Kidney (tissue), 14 donors: ENCODE data around the gene CDK14. TPM values are rescaled to one million over a fixed set of nuclear protein-coding genes. Genes with fewer than 3 reads are reported as not detected.

Experiments used
- DNase-seq, 5 donors: peaks; one replicate each; pipeline ENCODE4 v3.0.0-alpha.2; 2013 to 2020
- FAIRE-seq: peaks from 2 replicates; lab custom pipeline; 2012; peaks lifted over from hg19 to GRCh38; lab: Jason Lieb, UNC
- H3K27ac ChIP-seq, 2 donors: one replicate each; pipeline ENCODE4 v1.7.0; 2013; ENCODE audit warnings: low read depth in 2 of 2, low read length in 2 of 2, inconsistent platforms in 1 of 2
- H3K27me3 ChIP-seq: one replicate; pipeline ENCODE4 v1.7.1; 2013; ENCODE audit warnings: low read length, inconsistent platforms; ENCODE audit not compliant: control insufficient read depth, insufficient read depth
- H3K36me3 ChIP-seq, 3 donors: one replicate each; pipeline versions ENCODE4 v1.7.0 to v1.7.1; 2013; ENCODE audit warnings: low read length in 3 of 3, control low read depth in 1 of 3, inconsistent platforms in 1 of 3; ENCODE audit not compliant: insufficient read depth in 3 of 3, control insufficient read depth in 2 of 3
- H3K4me1 ChIP-seq, 3 donors: one replicate each; pipeline versions ENCODE4 v1.7.0 to v1.7.1; 2013; ENCODE audit warnings: low read length in 3 of 3, inconsistent platforms in 1 of 3, low read depth in 1 of 3; ENCODE audit not compliant: control insufficient read depth in 2 of 3, insufficient read depth in 2 of 3
- H3K4me3 ChIP-seq, 3 donors: one replicate each; pipeline versions ENCODE4 v1.7.0 to v1.8.1; 2013; ENCODE audit warnings: low read length in 3 of 3, control low read depth in 1 of 3, inconsistent platforms in 1 of 3
- H3K9ac ChIP-seq, 3 donors: one replicate each; pipeline versions ENCODE4 v1.7.0 to v1.7.1; 2013; ENCODE audit warnings: low read length in 3 of 3, control low read depth in 1 of 3, inconsistent platforms in 1 of 3
- H3K9me3 ChIP-seq, 3 donors: one replicate each; pipeline versions ENCODE4 v1.7.0 to v1.7.1; 2013; ENCODE audit warnings: low read length in 3 of 3, control low read depth in 1 of 3, inconsistent platforms in 1 of 3; ENCODE audit not compliant: control insufficient read depth in 2 of 3, insufficient read depth in 1 of 3
- CTCF ChIP-seq: IDR thresholded peaks from 3 replicates; pipeline ENCODE4 v1.5.1; 2012; ENCODE audit warnings: mild to moderate bottlenecking, moderate library complexity, borderline replicate concordance; ENCODE audit not compliant: insufficient read depth; ENCODE audit errors: extremely low read depth
- intact Hi-C: fragments of 100-400 bp; cut with DNase I; formaldehyde crosslinking; loops from one replicate; pipeline ENCODE4 v1.11.1; 2022
- polyA plus RNA-seq: library from polyadenylated mRNA; stranded (reverse); fragments of 350-450 nt; fragmentation: Illumina TruSeq; extraction: RNeasy Lipid Tissue Mini Kit (QIAGEN cat#74804); gene quantifications from one replicate; pipeline ENCODE4 v1.2.3, GENCODE V29; 2014; ENCODE audit warnings: low read depth, low replicate concordance; ENCODE audit not compliant: insufficient read depth
- total RNA-seq: library from RNA; stranded (reverse); fragmentation: NEBNext Ultra II Directional; extraction: Animal tissue kit (Norgen Biotek cat#: 25700); gene quantifications from one replicate; pipeline ENCODE4 v1.2.1, GENCODE V29; 2021
- donor health status: control.
- donor health status: control.
- donor health status: control.
- donor health status: control.
- donor health status: control.
- donor health status: DM: yes; HTN: yes; CAD: no.
- donor health status: Normal renal cell carcinoma (clear cell type).

CDK14 gene
- total and polyA plus RNA-seq, 2 donors from 2014 or later = 11.9 to 33.9 TPM

DNA sequence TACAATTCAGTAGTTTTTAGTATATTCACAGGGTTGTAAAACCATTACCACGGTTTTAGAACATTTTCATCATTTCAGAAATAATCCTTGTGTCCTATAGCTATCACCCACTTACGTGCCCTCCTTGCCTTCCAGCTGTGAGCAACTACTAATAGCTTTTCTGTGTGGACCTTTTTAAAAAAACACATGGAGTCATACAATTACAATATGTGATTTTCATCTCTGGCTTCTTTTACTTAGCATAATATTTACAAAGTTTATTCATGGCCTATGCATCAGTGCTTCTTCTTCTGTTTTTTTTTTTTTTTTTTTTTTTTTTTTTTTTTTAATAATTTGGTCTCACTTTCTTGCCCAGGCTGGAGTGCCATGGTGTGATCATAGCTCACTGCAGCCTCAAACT lies 76.1 kb downstream of the CDK14 start:
- H3K27ac ChIP-seq = no peak overlapping the region
- no peaks in the 10 kb centered on the region for H3K4me1 ChIP-seq
- DNase-seq = no peak
- no peak for FAIRE-seq
- intact Hi-C loops = no loop called here
- H3K9me3 ChIP-seq = no peaks in the 10 kb centered on the region
- H3K4me3 ChIP-seq = no peak overlapping the region
- no peaks in the 10 kb centered on the region for H3K36me3 ChIP-seq
- H3K9ac ChIP-seq = no peak overlapping the region
- TF ChIP-seq CTCF = no peak
- H3K27me3 ChIP-seq = no peaks in the 10 kb centered on the region

- no peak overlapping the region for H3K9ac ChIP-seq
- FAIRE-seq (no peak), DNase-seq (no peak)
- no peaks in the 10 kb centered on the region for H3K36me3 ChIP-seq
- no peaks in the 10 kb centered on the region for H3K27me3 ChIP-seq
- H3K4me3 ChIP-seq = no peak overlapping the region
- H3K9me3 ChIP-seq = no peaks in the 10 kb centered on the region
- H3K4me1 ChIP-seq = no peaks in the 10 kb centered on the region
- intact Hi-C loops = no loop called here
- H3K27ac ChIP-seq = no peak overlapping the region
- TF ChIP-seq CTCF = no peak
Observed at GRCh38 chr7:90674625-90675024, 78.5 kb downstream of the CDK14 start.

GRCh38 chr7:90675982-90676381 lies 79.9 kb downstream of the CDK14 start:
- Histone ChIP-seq H3K27me3 (no peaks in the 10 kb centered on the region), H3K9me3 (no peaks in the 10 kb centered on the region), H3K27ac (no peak overlapping the region), H3K36me3 (no peaks in the 10 kb centered on the region), H3K9ac (no peak overlapping the region), H3K4me3 (no peak overlapping the region), H3K4me1 (no peaks in the 10 kb centered on the region)
- no peak for FAIRE-seq
- no peak for DNase-seq
- intact Hi-C loops = no loop called here
- no peak for TF ChIP-seq CTCF
